SU-DHL-6 (cell line): ENCODE measurements around the gene GALNT11.
"Not testable (repeated sequence)": the region's sequence is repeated elsewhere in the genome, so short reads cannot be mapped to it uniquely, and the experiment has no call there.

Experiments
- H2AFZ ChIP-seq: fragments of 200-600 bp; sonication (generic); 2 replicates; pipeline ENCODE4 v1.6.1; 2014; ENCODE audit warnings: low read depth, mild to moderate bottlenecking, moderate library complexity, mixed read lengths, antibody characterized with exemption, low read length; ENCODE audit not compliant: severe bottlenecking
- H3F3A ChIP-seq: fragments of 200-600 bp; shearing (Covaris generic); 2 replicates; pipeline ENCODE4 v1.6.0; 2016; ENCODE audit warnings: antibody characterized with exemption, mild to moderate bottlenecking; ENCODE audit not compliant: insufficient read depth
- H3K27ac ChIP-seq: fragments of 200-600 bp; sonication (generic); 2 replicates; pipeline ENCODE4 v1.5.1; 2016; ENCODE audit warnings: low read depth, mild to moderate bottlenecking, low read length, moderate library complexity, mixed read lengths
- H3K27me3 ChIP-seq: fragments of 200-600 bp; sonication (generic), shearing (Covaris generic); 2 replicates; pipeline ENCODE4 v1.6.0; 2014; ENCODE audit warnings: mild to moderate bottlenecking, low read length
- H3K36me3 ChIP-seq: fragments of 200-600 bp; sonication (generic); 2 replicates; pipeline ENCODE4 v1.6.1; 2014; ENCODE audit warnings: mild to moderate bottlenecking, low read length, mixed read lengths
- H3K4me2 ChIP-seq: fragments of 300-600, 200-600 bp; shearing (Covaris generic), sonication (generic); 2 replicates; pipeline ENCODE4 v1.6.0; 2014; ENCODE audit warnings: low read length, low read depth, mild to moderate bottlenecking; ENCODE audit not compliant: poor library complexity, severe bottlenecking
- H3K4me3 ChIP-seq: fragments of 200-600 bp; sonication (generic); 2 replicates; pipeline ENCODE4 v1.5.1; 2014; ENCODE audit warnings: antibody characterized with exemption, low read length, mild to moderate bottlenecking, mixed read lengths; ENCODE audit not compliant: insufficient read depth, poor library complexity, severe bottlenecking
- H3K79me2 ChIP-seq: fragments of 200-600 bp; sonication (generic); 2 replicates; pipeline ENCODE4 v1.6.1; 2014; ENCODE audit warnings: mild to moderate bottlenecking, low read length, moderate library complexity; ENCODE audit not compliant: insufficient read depth
- H3K9ac ChIP-seq: fragments of 200-600 bp; sonication (generic); 2 replicates; pipeline ENCODE4 v1.7.0; 2014; ENCODE audit warnings: mild to moderate bottlenecking, low read length
- H3K9me2 ChIP-seq: fragments of 200-600 bp; sonication (generic); replicated peaks from 2 replicates; pipeline ENCODE4 v1.6.1; 2014; ENCODE audit warnings: low read length; ENCODE audit not compliant: insufficient read depth
- H3K9me3 ChIP-seq: fragments of 200-600 bp; sonication (generic); 2 replicates; pipeline ENCODE4 v1.6.1; 2014; ENCODE audit warnings: low read length, mixed read lengths; ENCODE audit not compliant: insufficient read depth
- H4K20me1 ChIP-seq: fragments of 200-600 bp; sonication (generic); 2 replicates; pipeline ENCODE4 v1.6.1; 2014; ENCODE audit warnings: low read depth, mild to moderate bottlenecking, antibody characterized with exemption, low read length, moderate library complexity, mixed read lengths
- CTCF ChIP-seq: fragments of 200-600 bp; sonication (generic); IDR thresholded peaks from one replicate; pipeline ENCODE4 v1.5.1; 2017; ENCODE audit warnings: antibody characterized with exemption, mild to moderate bottlenecking, low read length, moderate library complexity; ENCODE audit not compliant: insufficient read depth, poor library complexity, severe bottlenecking
- EZH2phosphoT487 ChIP-seq: fragments of 200-600 bp; sonication (generic), shearing (Covaris generic); conservative IDR thresholded peaks from 2 replicates; pipeline ENCODE4 v1.6.1; 2018; ENCODE audit warnings: mild to moderate bottlenecking, antibody characterized with exemption, low read length, moderate library complexity, mixed read lengths

Gene GALNT11

DNA sequence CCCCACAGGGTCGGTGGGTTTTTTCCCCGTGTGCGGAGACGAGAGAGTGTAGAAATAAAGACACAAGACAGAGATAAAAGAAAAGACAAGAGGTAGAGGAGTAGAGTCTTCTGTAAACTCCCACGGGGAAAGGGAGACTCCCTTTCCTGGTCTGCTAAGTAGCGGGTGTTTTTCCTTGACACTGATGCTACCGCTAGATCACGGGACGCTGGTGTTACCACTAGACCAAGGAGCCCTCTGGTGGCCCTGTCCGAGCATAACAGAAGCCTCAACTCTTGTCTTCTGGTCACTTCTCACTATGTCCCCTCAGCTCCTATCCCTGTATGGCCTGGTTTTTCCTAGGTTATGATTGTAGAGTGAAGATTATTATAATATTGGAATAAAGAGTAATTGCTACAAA, 4.6 kb downstream of the GALNT11 start:
- not testable (repeated sequence) for H3K27me3 ChIP-seq, H2AFZ ChIP-seq, H3K79me2 ChIP-seq, H3F3A ChIP-seq, H3K9me2 ChIP-seq, H4K20me1 ChIP-seq, H3K9ac ChIP-seq, H3K36me3 ChIP-seq, H3K4me3 ChIP-seq, H3K4me2 ChIP-seq, H3K27ac ChIP-seq, H3K9me3 ChIP-seq
- peak; percentile 15 for TF ChIP-seq CTCF

- not testable (repeated sequence) for H3K9ac ChIP-seq, H3K27ac ChIP-seq, H3K27me3 ChIP-seq, H3K9me3 ChIP-seq, H4K20me1 ChIP-seq, H3K4me3 ChIP-seq, H3K36me3 ChIP-seq, H3K9me2 ChIP-seq, H3K79me2 ChIP-seq, H3K4me2 ChIP-seq, H2AFZ ChIP-seq, H3F3A ChIP-seq
Measured at GRCh38 chr7:152030639-152031038, 5.2 kb downstream of the GALNT11 start.

DNA sequence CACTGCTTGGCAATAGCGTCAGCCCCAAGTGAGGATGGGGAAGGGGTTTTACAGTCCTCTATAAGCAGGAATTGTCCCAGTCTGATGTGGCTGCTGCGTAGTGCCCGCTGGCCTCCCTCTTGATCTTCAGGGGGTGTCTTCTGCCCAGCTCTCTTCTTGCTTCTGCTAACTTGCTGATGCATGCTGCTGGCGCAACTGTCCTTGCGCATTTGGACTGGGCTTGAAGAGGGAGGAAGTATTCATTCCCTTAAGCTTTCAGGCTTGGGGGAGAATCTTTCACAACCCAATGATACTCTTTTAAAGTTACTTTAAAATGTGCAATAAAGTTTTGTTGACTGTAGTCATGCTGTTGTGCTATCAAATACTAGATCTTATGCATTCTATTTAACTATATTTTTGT, 10.3 kb downstream of the GALNT11 start:
- no peak overlapping the region for H2AFZ ChIP-seq
- H3F3A ChIP-seq: no peaks in the 10 kb centered on the region
- no peaks in the 10 kb centered on the region for H3K36me3 ChIP-seq
- H3K27ac ChIP-seq: no peak overlapping the region
- peaks cover 7% of the 10 kb centered on the region; the same call in 1 of the 2 replicates for H3K9me3 ChIP-seq
- no peaks in the 10 kb centered on the region for H3K79me2 ChIP-seq
- H3K9me2 ChIP-seq: no peaks in the 10 kb centered on the region
- TF ChIP-seq CTCF (no peak), EZH2phosphoT487 (no peak)
- H4K20me1 ChIP-seq: no peaks in the 10 kb centered on the region
- no peak overlapping the region for H3K9ac ChIP-seq
- H3K27me3 ChIP-seq: no peaks in the 10 kb centered on the region
- no peak overlapping the region for H3K4me2 ChIP-seq
- H3K4me3 ChIP-seq: no peak overlapping the region

DNA sequence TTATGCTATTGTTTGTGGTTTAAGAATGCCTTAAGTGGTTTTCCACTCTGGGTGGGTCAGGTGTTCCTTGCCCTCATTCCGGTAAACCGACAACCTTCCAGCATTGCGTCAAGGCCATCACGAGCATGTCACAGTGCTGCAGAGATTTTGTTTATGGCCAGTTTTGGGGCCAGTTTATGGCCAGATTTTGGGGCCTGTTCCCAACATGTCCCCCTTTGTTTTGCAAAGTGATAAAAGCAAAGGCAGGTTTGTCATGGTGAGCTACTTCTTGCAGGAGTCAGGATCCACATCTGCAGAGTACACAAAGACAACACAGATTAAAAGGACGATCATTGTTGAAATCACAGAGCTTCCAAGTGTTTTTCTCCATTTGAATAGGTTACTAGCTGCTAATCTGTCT, 12.9 kb downstream of the GALNT11 start:
- H3K9ac ChIP-seq, H3K79me2 ChIP-seq, H3K9me2 ChIP-seq, H3K4me2 ChIP-seq, H3K4me3 ChIP-seq, H3K27me3 ChIP-seq, H4K20me1 ChIP-seq, H3K27ac ChIP-seq, H3K36me3 ChIP-seq, H2AFZ ChIP-seq, H3K9me3 ChIP-seq, H3F3A ChIP-seq: not testable (repeated sequence)

DNA sequence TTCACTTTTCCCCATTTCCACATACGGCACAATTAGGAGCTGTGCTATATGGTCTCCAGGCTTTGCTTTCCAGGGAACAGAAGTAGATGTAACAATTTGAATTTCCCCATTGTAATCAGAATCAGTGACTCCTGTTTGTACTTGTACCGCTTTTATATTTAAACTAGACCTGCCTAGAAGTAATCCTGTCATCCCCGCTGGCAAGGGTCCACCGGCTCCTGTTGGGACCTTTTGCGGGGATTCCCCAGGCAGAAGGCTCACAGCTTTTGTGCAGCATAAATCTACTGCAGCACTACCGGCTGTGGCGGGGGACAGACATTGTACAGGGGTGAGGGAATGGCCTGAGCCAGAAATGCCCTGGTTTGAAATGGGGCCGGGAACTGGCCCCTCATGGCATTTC, 17.6 kb downstream of the GALNT11 start:
- not testable (repeated sequence) for H3K9ac ChIP-seq, H3K27ac ChIP-seq, H3K9me2 ChIP-seq, H3K79me2 ChIP-seq, H3K9me3 ChIP-seq, H3K36me3 ChIP-seq, H3K4me2 ChIP-seq, H3K27me3 ChIP-seq, H3F3A ChIP-seq, H4K20me1 ChIP-seq, H2AFZ ChIP-seq, H3K4me3 ChIP-seq

GRCh38 chr7:152044909-152045308, 19.4 kb downstream of the GALNT11 start:
- not testable (repeated sequence) for H3K36me3 ChIP-seq, H3K79me2 ChIP-seq, H4K20me1 ChIP-seq, H3F3A ChIP-seq, H3K27me3 ChIP-seq, H3K4me3 ChIP-seq, H3K27ac ChIP-seq, H3K4me2 ChIP-seq, H2AFZ ChIP-seq, H3K9ac ChIP-seq, H3K9me2 ChIP-seq, H3K9me3 ChIP-seq
